CD14-positive monocyte (primary cell): Measurements from ENCODE around the gene KYAT1. TPM values are rescaled to one million over a fixed set of nuclear protein-coding genes. Genes with fewer than 3 reads are reported as not detected.

ENCODE experiments used
- DNase-seq, 3 donors: peaks; one replicate each; pipeline ENCODE4 v3.0.0-alpha.2; 2011 to 2022
- H2AFZ ChIP-seq: 2 replicates; pipeline ENCODE4 v1.6.0; 2012; ENCODE audit warnings: mild to moderate bottlenecking, low read depth, low read length, inconsistent platforms; ENCODE audit not compliant: insufficient read depth, poor library complexity, severe bottlenecking
- H3K27ac ChIP-seq, 2 donors: 1 replicate in 1 of 2; 2 replicates in 1 of 2; pipeline ENCODE4 v1.5.1; 2012 to 2013; ENCODE audit warnings: low read length in 2 of 2, control low read depth in 1 of 2, inconsistent platforms in 1 of 2, low read depth in 1 of 2, mild to moderate bottlenecking in 1 of 2
- H3K27me3 ChIP-seq, 2 donors: one replicate each; pipeline versions ENCODE4 v1.6.0 to v1.6.1; 2011 to 2013; ENCODE audit warnings: low read length in 2 of 2; ENCODE audit not compliant: control insufficient read depth in 2 of 2, insufficient read depth in 2 of 2
- H3K36me3 ChIP-seq, 2 donors: replicated peaks in 1 of 2; 1 replicate in 1 of 2; 2 replicates in 1 of 2; pipeline versions ENCODE4 v1.5.1 to v1.6.1; 2012 to 2013; ENCODE audit warnings: low read length in 2 of 2, control low read depth in 1 of 2, inconsistent platforms in 1 of 2, mild to moderate bottlenecking in 1 of 2; ENCODE audit not compliant: insufficient read depth in 2 of 2, control insufficient read depth in 1 of 2
- H3K4me1 ChIP-seq, 2 donors: 1 replicate in 1 of 2; 2 replicates in 1 of 2; pipeline versions ENCODE4 v1.5.1 to v1.6.1; 2012 to 2013; ENCODE audit warnings: low read length in 2 of 2, control low read depth in 1 of 2, inconsistent platforms in 1 of 2, mild to moderate bottlenecking in 1 of 2, moderate library complexity in 1 of 2; ENCODE audit not compliant: insufficient read depth in 2 of 2, control insufficient read depth in 1 of 2
- H3K4me2 ChIP-seq: replicated peaks from 2 replicates; pipeline ENCODE3; 2012; ENCODE audit warnings: low read length, moderate library complexity, mild to moderate bottlenecking; ENCODE audit not compliant: poor library complexity, severe bottlenecking; ENCODE audit errors: extremely low read depth
- H3K4me3 ChIP-seq, 3 experiments: fragments of 200-600 bp in 1 of 3; sonication (generic) in 1 of 3; replicated peaks in 1 of 3; 1 replicate in 2 of 3; 2 replicates in 1 of 3; pipeline ENCODE4 v1.5.1; 2011 to 2013; ENCODE audit warnings: low read length in 3 of 3, mild to moderate bottlenecking in 3 of 3, control low read depth in 2 of 3, low read depth in 2 of 3, inconsistent platforms in 1 of 3, moderate library complexity in 1 of 3
- H3K79me2 ChIP-seq: 2 replicates; pipeline ENCODE4 v1.6.0; 2012; ENCODE audit warnings: mild to moderate bottlenecking, control low read depth, inconsistent platforms, low read length, moderate library complexity; ENCODE audit not compliant: insufficient read depth
- H3K9ac ChIP-seq: 2 replicates; pipeline ENCODE4 v1.6.0; 2017; ENCODE audit warnings: low read length, mild to moderate bottlenecking; ENCODE audit not compliant: insufficient read depth, poor library complexity, severe bottlenecking
- H3K9me3 ChIP-seq, 2 donors: replicated peaks in 1 of 2; 1 replicate in 1 of 2; 2 replicates in 1 of 2; pipeline versions ENCODE4 v1.5.1 to v1.6.1; 2012 to 2013; ENCODE audit warnings: low read length in 2 of 2, control low read depth in 1 of 2; ENCODE audit not compliant: control insufficient read depth in 1 of 2, insufficient read depth in 1 of 2
- H4K20me1 ChIP-seq: 2 replicates; pipeline ENCODE4 v1.6.0; 2012; ENCODE audit warnings: mild to moderate bottlenecking, low read length, control low read depth, moderate library complexity; ENCODE audit not compliant: insufficient read depth
- H3K27ac Mint-ChIP-seq, 7 donors: one replicate each; pipeline ENCODE4 v1.8.0; 2020; ENCODE audit warnings: mild to moderate bottlenecking in 7 of 7, mixed read lengths in 7 of 7, moderate library complexity in 6 of 7, inconsistent platforms in 2 of 7
- H3K27me3 Mint-ChIP-seq, 3 donors: one replicate each; pipeline ENCODE4 v1.8.0; 2021 to 2022; ENCODE audit warnings: low read depth in 3 of 3, mild to moderate bottlenecking in 3 of 3, mixed read lengths in 3 of 3, moderate library complexity in 3 of 3, inconsistent platforms in 1 of 3
- H3K36me3 Mint-ChIP-seq, 2 donors: one replicate each; pipeline ENCODE4 v1.8.0; 2020; ENCODE audit warnings: mixed read lengths in 2 of 2, inconsistent platforms in 1 of 2, mild to moderate bottlenecking in 1 of 2
- H3K4me1 Mint-ChIP-seq: one replicate; pipeline ENCODE4 v1.8.0; 2020; ENCODE audit warnings: mild to moderate bottlenecking, mixed read lengths
- H3K4me3 Mint-ChIP-seq, 2 donors: one replicate each; pipeline ENCODE4 v1.8.0; 2020; ENCODE audit warnings: mild to moderate bottlenecking in 2 of 2, mixed read lengths in 2 of 2, moderate library complexity in 1 of 2
- H3K9me3 Mint-ChIP-seq, 7 donors: one replicate each; pipeline ENCODE4 v1.8.0; 2020 to 2022; ENCODE audit warnings: mixed read lengths in 7 of 7, mild to moderate bottlenecking in 6 of 7, moderate library complexity in 6 of 7, inconsistent platforms in 2 of 7
- CTCF ChIP-seq: fragments of 200-600 bp; IDR thresholded peaks from one replicate; pipeline ENCODE4 v1.8.0; 2022; ENCODE audit warnings: antibody characterized with exemption, mild to moderate bottlenecking
- whole genome bisulfite sequencing: methylation state at CpG from one replicate; pipeline ENCODE4 v1.1.5; 2013; ENCODE audit warnings: missing lambda C conversion rate; ENCODE audit not compliant: insufficient coverage; 5-methylcytosine and 5-hydroxymethylcytosine counted together
- intact Hi-C, 2 donors: fragments of 100-400 bp; cut with micrococcal nuclease; formaldehyde crosslinking; loops; one replicate each; pipeline versions ENCODE4 v1.15.0 to v1.15.1; 2023
- polyA plus RNA-seq, 3 donors: library from polyadenylated mRNA; depleted of rRNA in 1 of 3; unstranded in 2 of 3; stranded (reverse) in 1 of 3; fragments of 300-500 nt in 2 of 3; fragments of >200 nt in 1 of 3; fragmentation: Illumina TruSeq in 2 of 3; gene quantifications; 1 replicate in 2 of 3; 2 replicates in 1 of 3; pipeline ENCODE4 v1.2.3, GENCODE V29; 2012 to 2021

KYAT1 gene
- polyA plus RNA-seq, 3 donors: 2.4 to 4.5 (median 3.6) TPM

GRCh38 chr9:128899566-128900322 lies 18.0 kb upstream of the KYAT1 start:
- no peak overlapping the region for H3K9ac ChIP-seq
- peaks cover 2 to 31% of the 10 kb centered on the region in 2 donors for H3K36me3 ChIP-seq

More at GRCh38 chr9:128899566-128900322, 18.0 kb upstream of the KYAT1 start:
- no peaks in the 10 kb centered on the region for H3K27me3 ChIP-seq
- intact Hi-C loops: no loop called here
- no peaks in the 10 kb centered on the region for H3K9me3 ChIP-seq
- Mint-ChIP-seq H3K27ac (peak overlapping the region in 6 of 7 donors; percentile 10 to 81 (median 73)), H3K27me3 (no peaks in the 10 kb centered on the region), H3K4me1 (peaks cover 33% of the 10 kb centered on the region), H3K4me3 (peak overlapping the region in 1 of 2 donors; percentile 51), H3K9me3 (no peaks in the 10 kb centered on the region), H3K36me3 (peaks cover 15 to 34% of the 10 kb centered on the region in 2 donors)
- WGBS: 0% methylated on average over 5 of the region's 8 CpGs
- H3K4me2 ChIP-seq: no peak overlapping the region
- no peak overlapping the region for H2AFZ ChIP-seq
- DNase-seq: no peak
- peak overlapping the region; percentile 32 to 36 for H3K27ac ChIP-seq
- peaks cover 28 to 32% of the 10 kb centered on the region in 2 donors for H3K4me1 ChIP-seq
- H3K79me2 ChIP-seq: peaks cover 6% of the 10 kb centered on the region
- peaks cover 20% of the 10 kb centered on the region for H4K20me1 ChIP-seq
- TF ChIP-seq CTCF: no peak
- H3K4me3 ChIP-seq: no peak overlapping the region
